SK-N-SH treated with all-trans-retinoic acid at 6 μM for 48 hours (cell line): ENCODE results near the gene HTR2A.

Experiments
- ATAC-seq: fragments of 200-7000 bp; cut with Tn5 transposase; 3 replicates; pipeline ENCODE4 v1.9.1; 2020; ENCODE audit warnings: mild to moderate bottlenecking, moderate library complexity
- ARNTL ChIP-seq: fragments of 450-650 bp; formaldehyde crosslinking; IDR thresholded peaks from 2 replicates; pipeline ENCODE4 v1.5.0; 2020; ENCODE audit warnings: low read depth, mild to moderate bottlenecking, moderate library complexity, borderline replicate concordance
- BACH2 ChIP-seq: fragments of 250-450 bp; sonication (Bioruptor Pico); IDR thresholded peaks from 2 replicates; pipeline ENCODE4 v1.9.0; 2021; ENCODE audit warnings: mild to moderate bottlenecking, borderline replicate concordance
- CREB5 ChIP-seq: fragments of 250-450 bp; sonication (Bioruptor Pico); IDR thresholded peaks from 2 replicates; pipeline ENCODE4 v1.5.1; 2020; ENCODE audit warnings: low read depth, mild to moderate bottlenecking, moderate library complexity
- CSDC2 ChIP-seq: fragments of 250-450 bp; sonication (Bioruptor Pico); IDR thresholded peaks from 2 replicates; pipeline ENCODE4 v1.5.0; 2020; ENCODE audit warnings: mild to moderate bottlenecking, moderate library complexity
- CSRNP3 ChIP-seq: fragments of 250-450 bp; sonication (Bioruptor Pico); IDR thresholded peaks from 2 replicates; pipeline ENCODE4 v1.5.1; 2021; ENCODE audit warnings: mild to moderate bottlenecking, moderate library complexity
- ESRRG ChIP-seq: fragments of 250-450 bp; sonication (Bioruptor Pico); IDR thresholded peaks from 2 replicates; pipeline ENCODE4 v1.6.1; 2021; ENCODE audit warnings: mild to moderate bottlenecking
- GLIS3 ChIP-seq: fragments of 250-450 bp; sonication (Bioruptor Pico); IDR thresholded peaks from 2 replicates; pipeline ENCODE4 v1.5.0; 2020; ENCODE audit warnings: mild to moderate bottlenecking, moderate library complexity
- ISL1 ChIP-seq: fragments of 250-450 bp; sonication (Bioruptor Pico); IDR thresholded peaks from 2 replicates; pipeline ENCODE4 v2.1.2; 2022; ENCODE audit warnings: mild to moderate bottlenecking, moderate library complexity
- PATZ1 ChIP-seq: fragments of 250-450 bp; sonication (Bioruptor Pico); IDR thresholded peaks from 2 replicates; pipeline ENCODE4 v1.8.0; 2020; ENCODE audit warnings: mild to moderate bottlenecking, moderate library complexity, borderline replicate concordance
- PPARA ChIP-seq: fragments of 250-450 bp; sonication (Bioruptor Pico); IDR thresholded peaks from 2 replicates; pipeline ENCODE4 v1.5.0; 2020; ENCODE audit warnings: mild to moderate bottlenecking, borderline replicate concordance
- RARB ChIP-seq: fragments of 250-450 bp; sonication (Bioruptor Pico); IDR thresholded peaks from 2 replicates; pipeline ENCODE4 v1.8.0; 2021; ENCODE audit warnings: mild to moderate bottlenecking, moderate library complexity
- SNAI2 ChIP-seq: fragments of 250-450 bp; sonication (Bioruptor Pico); IDR thresholded peaks from 2 replicates; pipeline ENCODE4 v1.5.0; 2020; ENCODE audit warnings: mild to moderate bottlenecking, moderate library complexity
- TCF4 ChIP-seq: fragments of 250-450 bp; sonication (Bioruptor Pico); IDR thresholded peaks from 2 replicates; pipeline ENCODE4 v1.8.0; 2021; ENCODE audit warnings: mild to moderate bottlenecking, moderate library complexity, borderline replicate concordance
- TOX ChIP-seq: fragments of 250-450 bp; sonication (Bioruptor Pico); IDR thresholded peaks from 2 replicates; pipeline ENCODE4 v1.8.0; 2021; ENCODE audit warnings: mild to moderate bottlenecking, moderate library complexity, borderline replicate concordance
- TSHZ2 ChIP-seq: fragments of 250-450 bp; sonication (Bioruptor Pico); IDR thresholded peaks from 2 replicates; pipeline ENCODE4 v1.5.0; 2020; ENCODE audit warnings: mild to moderate bottlenecking, moderate library complexity
- ZC3H10 ChIP-seq: fragments of 250-450 bp; sonication (Bioruptor Pico); IDR thresholded peaks from 2 replicates; pipeline ENCODE4 v1.5.1; 2021; ENCODE audit warnings: mild to moderate bottlenecking, moderate library complexity
- ZFP3 ChIP-seq: fragments of 250-450 bp; sonication (Bioruptor Pico); IDR thresholded peaks from 2 replicates; pipeline ENCODE4 v1.5.0; 2020; ENCODE audit warnings: mild to moderate bottlenecking, moderate library complexity
- ZFP30 ChIP-seq: fragments of 450-650 bp; formaldehyde crosslinking; IDR thresholded peaks from 2 replicates; pipeline ENCODE4 v1.5.0; 2022; ENCODE audit warnings: mild to moderate bottlenecking, moderate library complexity
- ZNF565 ChIP-seq: fragments of 450-650 bp; formaldehyde crosslinking; conservative IDR thresholded peaks from 2 replicates; pipeline ENCODE4 v1.5.0; 2020; ENCODE audit warnings: low read depth, mild to moderate bottlenecking, moderate library complexity
- ZNF70 ChIP-seq: fragments of 450-650 bp; formaldehyde crosslinking; IDR thresholded peaks from 2 replicates; pipeline ENCODE4 v1.5.0; 2020; ENCODE audit warnings: mild to moderate bottlenecking, moderate library complexity

The HTR2A gene

GRCh38 chr13:46797501-46798237, 99.2 kb downstream of the HTR2A start:
- TF ChIP-seq CSDC2 (no peak), ZNF70 (CRISPR knock-in tag) (no peak), GLIS3 (CRISPR knock-in tag) (no peak), SNAI2 (CRISPR knock-in tag) (no peak), ZC3H10 (no peak), ISL1 (CRISPR knock-in tag) (no peak), PPARA (CRISPR knock-in tag) (no peak), TOX (CRISPR knock-in tag) (no peak), CSRNP3 (CRISPR knock-in tag) (no peak), ZFP30 (no peak), TCF4 (CRISPR knock-in tag) (no peak), PATZ1 (no peak)
- TF ChIP-seq, all 23 proteins: peak for 0
- no peak for ATAC-seq

GRCh38 chr13:46796515-46797474, 100.1 kb downstream of the HTR2A start, which contains the start of gene ESD:
Gene ESD, minus strand, starts transcription at chr13:46797161. Its CDS starts 5,748 bp downstream, at chr13:46791413.
- no peak for TF ChIP-seq RARB
- TF ChIP-seq SNAI2 (CRISPR knock-in tag): peak; percentile 65; the same call in 1 of the 2 replicates
- ATAC-seq: peak; percentile 98

GRCh38 chr13:46796129-46796514, 100.7 kb downstream of the HTR2A start:
- TF ChIP-seq ARNTL (CRISPR knock-in tag) (no peak), PATZ1 (no peak), ZFP3 (CRISPR knock-in tag) (no peak), CSDC2 (no peak), ZNF70 (CRISPR knock-in tag) (no peak), GLIS3 (CRISPR knock-in tag) (no peak), ZC3H10 (no peak), BACH2 (CRISPR knock-in tag) (no peak), TSHZ2 (CRISPR knock-in tag) (no peak), TCF4 (CRISPR knock-in tag) (no peak), ZNF565 (CRISPR knock-in tag) (no peak), ZFP30 (no peak), ESRRG (no peak), SNAI2 (CRISPR knock-in tag) (no peak), ISL1 (CRISPR knock-in tag) (no peak), RARB (no peak), TOX (CRISPR knock-in tag) (no peak), CREB5 (CRISPR knock-in tag) (no peak), PPARA (CRISPR knock-in tag) (no peak)
- no peak for ATAC-seq
